Spleen (tissue), 11 donors: ENCODE results near the gene ZNF839. TPM values are rescaled to one million over a fixed set of nuclear protein-coding genes. Genes with fewer than 3 reads are reported as not detected.
A peak's percentile ranks its signal among the peaks of the same experiment; 100 is the strongest.
"Not testable (repeated sequence)": the region's sequence is repeated elsewhere in the genome, so short reads cannot be mapped to it uniquely, and the experiment has no call there.

ENCODE experiments used
- DNase-seq: peaks from one replicate; pipeline ENCODE4 v3.0.0-alpha.2; 2020
- H3K27ac ChIP-seq, 8 donors: fragments of 200-600 bp; sonication (generic) in 7 of 8; 1 replicate in 4 of 8; 2 replicates in 4 of 8; pipeline versions ENCODE4 v1.5.0 to v1.8.0; 2016 to 2021; ENCODE audit warnings: inconsistent platforms in 4 of 8, mild to moderate bottlenecking in 4 of 8, moderate library complexity in 1 of 8
- H3K27me3 ChIP-seq, 7 donors: fragments of 200-600 bp; sonication (generic) in 6 of 7; replicated peaks in 1 of 7; 1 replicate in 4 of 7; 2 replicates in 3 of 7; pipeline versions ENCODE4 v1.5.0 to v1.8.0; 2016 to 2021; ENCODE audit warnings: inconsistent platforms in 3 of 7, mild to moderate bottlenecking in 1 of 7
- H3K36me3 ChIP-seq, 6 donors: fragments of 200-600 bp; sonication (generic) in 5 of 6; 1 replicate in 4 of 6; 2 replicates in 2 of 6; pipeline versions ENCODE4 v1.5.0 to v1.8.0; 2016 to 2021; ENCODE audit warnings: inconsistent platforms in 2 of 6
- H3K4me1 ChIP-seq, 6 donors: fragments of 200-600 bp; sonication (generic) in 5 of 6; 1 replicate in 3 of 6; 2 replicates in 3 of 6; pipeline versions ENCODE4 v1.5.0 to v1.8.0; 2016 to 2021; ENCODE audit warnings: inconsistent platforms in 3 of 6
- H3K4me3 ChIP-seq, 8 donors: fragments of 200-600 bp; sonication (generic) in 7 of 8; 1 replicate in 4 of 8; 2 replicates in 4 of 8; pipeline versions ENCODE4 v1.5.0 to v1.8.0; 2016 to 2021; ENCODE audit warnings: inconsistent platforms in 4 of 8, mild to moderate bottlenecking in 4 of 8, moderate library complexity in 2 of 8
- H3K9me3 ChIP-seq, 8 donors: fragments of 200-600 bp; sonication (generic) in 7 of 8; 1 replicate in 4 of 8; 2 replicates in 4 of 8; pipeline versions ENCODE4 v1.5.0 to v1.8.0; 2016 to 2021; ENCODE audit warnings: inconsistent platforms in 4 of 8
- CTCF ChIP-seq, 11 experiments: fragments of 200-600 bp in 7 of 11; fragments of 450-650 bp in 4 of 11; sonication (generic) in 4 of 11; IDR thresholded peaks in 8 of 11; conservative IDR thresholded peaks in 3 of 11; 1 replicate in 7 of 11; 2 replicates in 4 of 11; pipeline versions ENCODE4 v1.4.0 to v1.8.0; 2016 to 2021; ENCODE audit warnings: antibody characterized with exemption in 11 of 11, inconsistent platforms in 4 of 11, mild to moderate bottlenecking in 1 of 11
- POLR2A ChIP-seq, 3 donors: fragments of 450-650 bp; IDR thresholded peaks; one replicate each; pipeline ENCODE4 v1.5.1; 2017; ENCODE audit warnings: antibody characterized with exemption in 3 of 3, mild to moderate bottlenecking in 1 of 3
- POLR2AphosphoS5 ChIP-seq, 3 donors: sonication (generic); formaldehyde crosslinking; IDR thresholded peaks; one replicate each; pipeline ENCODE4 v1.5.1; 2017; ENCODE audit warnings: antibody characterized with exemption in 3 of 3
- WGBS, 5 donors: extraction: QIAGEN DNeasy Blood & Tissue Kit in 3 of 5; methylation state at CpG; one replicate each; pipeline versions ENCODE4 v1.1.5 to v1.1.7; 2013 to 2018; 5-methylcytosine and 5-hydroxymethylcytosine counted together
- intact Hi-C: fragments of 100-400 bp; cut with DNase I; formaldehyde crosslinking; loops from one replicate; pipeline ENCODE4 v1.15.0; 2023; ENCODE audit warnings: low total_unique reads
- polyA plus RNA-seq, 3 donors: library from polyadenylated mRNA; stranded (reverse); fragments of 200-250 nt; gene quantifications; one replicate each; pipeline ENCODE4 v1.2.1, GENCODE V29; 2013
- total RNA-seq, 7 donors: library from RNA; depleted of rRNA in 3 of 7; stranded (reverse); fragments of >200 nt in 3 of 7; fragmentation: NEBNext Ultra II Directional in 4 of 7; extraction: Animal tissue kit (Norgen Biotek cat#: 25700) in 4 of 7; gene quantifications; one replicate each; pipeline versions ENCODE4 v1.1.0 to v1.2.1, GENCODE V29; 2016 to 2021
- donor health status: healthy with polysubstance abuse.
- donor health status: DM: no; HTN: no; CAD: no; lungs with moderate emphysema.
- donor health status: DM: no; HTN: no; CAD: no.
- donor health status: Bipolar disorder and iron deficiency.
- donor health status: healthy.
- donor health status: DM: no; HTN: no; CAD: no.
- donor health status: DM: yes; HTN: yes; CAD: no.

The ZNF839 gene
- total and polyA plus RNA-seq, 10 donors: 10.3 to 28.5 (median 17.3) TPM

GRCh38 chr14:102292441-102292840 lies 27.1 kb upstream of the ZNF839 start:
- WGBS, 5 donors: 87 to 100% (median 97%) methylated on average over 1 of the region's 1 CpG
- intact Hi-C loops: no loop called here
- TF ChIP-seq CTCF (IDR thresholded peaks at IDR 0.05 in 8 of 11, conservative IDR thresholded peaks at IDR 0.05 in 3 of 11): no peak
- no peak for TF ChIP-seq POLR2AphosphoS5 (IDR thresholded peaks at IDR 0.05)
- TF ChIP-seq POLR2A (IDR thresholded peaks at IDR 0.05): no peak

GRCh38 chr14:102293781-102294180 lies 25.8 kb upstream of the ZNF839 start:
- Histone ChIP-seq H3K27me3 (no peaks in the 10 kb centered on the region), H3K36me3 (no peaks in the 10 kb centered on the region), H3K27ac (no peak overlapping the region), H3K9me3 (peaks cover 0 to 3% (median 0%) of the 10 kb centered on the region in 8 donors), H3K4me3 (no peak overlapping the region), H3K4me1 (no peaks in the 10 kb centered on the region)
- DNase-seq: peak; percentile 24
- no peak for TF ChIP-seq POLR2AphosphoS5 (IDR thresholded peaks at IDR 0.05)
- TF ChIP-seq POLR2A (IDR thresholded peaks at IDR 0.05): no peak
- TF ChIP-seq CTCF (IDR thresholded peaks at IDR 0.05 in 8 of 11, conservative IDR thresholded peaks at IDR 0.05 in 3 of 11): no peak
- intact Hi-C loops: no loop called here
- 87 to 94% (median 93%) methylated on average over 6 of the region's 6 CpGs for WGBS, 5 donors

More at GRCh38 chr14:102292441-102292840, 27.1 kb upstream of the ZNF839 start:
- H3K9me3 ChIP-seq: peaks cover 0 to 4% (median 0%) of the 10 kb centered on the region in 8 donors
- DNase-seq: peak; percentile 6
- no peaks in the 10 kb centered on the region for H3K27me3 ChIP-seq
- no peak overlapping the region for H3K27ac ChIP-seq
- no peak overlapping the region for H3K4me3 ChIP-seq
- no peaks in the 10 kb centered on the region for H3K4me1 ChIP-seq
- H3K36me3 ChIP-seq: no peaks in the 10 kb centered on the region

- WGBS, 5 donors: 51 to 75% (median 64%) methylated on average over 3 of the region's 3 CpGs
- DNase-seq: no peak
- H3K27ac ChIP-seq: no peak overlapping the region
- peaks cover 0 to 3% (median 0%) of the 10 kb centered on the region in 8 donors for H3K9me3 ChIP-seq
- H3K27me3 ChIP-seq: no peaks in the 10 kb centered on the region
- no peak for TF ChIP-seq CTCF (IDR thresholded peaks at IDR 0.05 in 8 of 11, conservative IDR thresholded peaks at IDR 0.05 in 3 of 11)
- TF ChIP-seq POLR2AphosphoS5 (IDR thresholded peaks at IDR 0.05): no peak
- TF ChIP-seq POLR2A (IDR thresholded peaks at IDR 0.05): no peak
- intact Hi-C loops: no loop called here
- H3K4me3 ChIP-seq: no peak overlapping the region
- no peaks in the 10 kb centered on the region for H3K4me1 ChIP-seq
- no peaks in the 10 kb centered on the region for H3K36me3 ChIP-seq
Observed at GRCh38 chr14:102295270-102295669, 24.3 kb upstream of the ZNF839 start.

- TF ChIP-seq POLR2A (IDR thresholded peaks at IDR 0.05) (no peak), CTCF (IDR thresholded peaks at IDR 0.05 in 8 of 11, conservative IDR thresholded peaks at IDR 0.05 in 3 of 11) (no peak), POLR2AphosphoS5 (IDR thresholded peaks at IDR 0.05) (no peak)
- H3K9me3 ChIP-seq: peaks cover 0 to 3% (median 0%) of the 10 kb centered on the region in 8 donors
- intact Hi-C loops: no loop called here
- no peaks in the 10 kb centered on the region for H3K4me1 ChIP-seq
- no peaks in the 10 kb centered on the region for H3K27me3 ChIP-seq
- H3K4me3 ChIP-seq: no peak overlapping the region
- 93 to 95% (median 94%) methylated on average over 23 to 33 of the region's 33 CpGs for WGBS, 5 donors
- peak; percentile 57 for DNase-seq
- H3K27ac ChIP-seq: no peak overlapping the region
- H3K36me3 ChIP-seq: no peaks in the 10 kb centered on the region
Observed at GRCh38 chr14:102297436-102298170, 21.9 kb upstream of the ZNF839 start.

GRCh38 chr14:102298303-102299070 lies 21.1 kb upstream of the ZNF839 start:
- peak; percentile 5 for DNase-seq
- intact Hi-C loops, H3K9me3 ChIP-seq, H3K27ac ChIP-seq, H3K4me1 ChIP-seq, H3K4me3 ChIP-seq, H3K36me3 ChIP-seq, H3K27me3 ChIP-seq: not testable (repeated sequence)
- 63 to 74% (median 68%) methylated on average over 12 of the region's 12 CpGs for whole genome bisulfite sequencing, 5 donors
